Fibroblast of lung (primary cell): Measurements from ENCODE around the gene MAEL. TPM values are rescaled to one million over a fixed set of nuclear protein-coding genes. Genes with fewer than 3 reads are reported as not detected.

Source experiments
- DNase-seq, 2 donors: peaks; one replicate each; pipeline versions ENCODE4 v3.0.0 to v3.0.0-alpha.2; 2010; ENCODE audit warnings: low read depth in 2 of 2
- H2AFZ ChIP-seq: 2 replicates; pipeline ENCODE4 v1.5.1; 2012; ENCODE audit warnings: low read length, control low read depth, inconsistent platforms
- H3K27ac ChIP-seq: 2 replicates; pipeline ENCODE4 v1.5.1; 2011; ENCODE audit warnings: low read length, control low read depth; ENCODE audit not compliant: insufficient read depth
- H3K27me3 ChIP-seq: 2 replicates; pipeline ENCODE4 v1.5.1; 2011; ENCODE audit warnings: mild to moderate bottlenecking, low read length; ENCODE audit not compliant: control insufficient read depth, insufficient read depth
- H3K36me3 ChIP-seq: 2 replicates; pipeline ENCODE4 v1.5.1; 2011; ENCODE audit warnings: low read length; ENCODE audit not compliant: control insufficient read depth, insufficient read depth
- H3K4me1 ChIP-seq: 2 replicates; pipeline ENCODE4 v1.5.1; 2011; ENCODE audit warnings: low read length; ENCODE audit not compliant: control insufficient read depth, insufficient read depth; ENCODE audit errors: extremely low read depth
- H3K4me2 ChIP-seq: 2 replicates; pipeline ENCODE4 v1.5.1; 2011; ENCODE audit warnings: low read length, control low read depth; ENCODE audit not compliant: insufficient read depth; ENCODE audit errors: extremely low read depth
- H3K4me3 ChIP-seq, 4 experiments: fragments of 200-600 bp in 1 of 4; sonication (generic) in 1 of 4; replicated peaks in 1 of 4; 2 replicates each; pipeline ENCODE4 v1.5.1; 2011 to 2016; ENCODE audit warnings: low read length in 4 of 4, low read depth in 3 of 4, mild to moderate bottlenecking in 3 of 4, control low read depth in 2 of 4, inconsistent platforms in 1 of 4, mixed read lengths in 1 of 4; ENCODE audit not compliant: insufficient read depth in 1 of 4; ENCODE audit errors: control extremely low read depth in 1 of 4
- H3K79me2 ChIP-seq: 2 replicates; pipeline ENCODE4 v1.5.1; 2012; ENCODE audit warnings: mild to moderate bottlenecking, low read length, inconsistent platforms; ENCODE audit not compliant: control insufficient read depth, insufficient read depth
- H3K9ac ChIP-seq: 2 replicates; pipeline ENCODE4 v1.5.1; 2011; ENCODE audit warnings: mild to moderate bottlenecking, low read length, control low read depth; ENCODE audit not compliant: insufficient read depth
- H3K9me3 ChIP-seq: 2 replicates; pipeline ENCODE4 v1.5.1; 2012; ENCODE audit warnings: low read depth, low read length; ENCODE audit not compliant: control insufficient read depth, insufficient read depth
- H4K20me1 ChIP-seq: 2 replicates; pipeline ENCODE4 v1.5.1; 2011; ENCODE audit warnings: low read length; ENCODE audit not compliant: control insufficient read depth, insufficient read depth; ENCODE audit errors: extremely low read depth
- CTCF ChIP-seq, 2 donors: IDR thresholded peaks in 1 of 2; conservative IDR thresholded peaks in 1 of 2; 1 replicate in 1 of 2; 2 replicates in 1 of 2; pipeline ENCODE4 v1.5.1; 2011 to 2012; ENCODE audit warnings: low read length in 2 of 2, control low read depth in 1 of 2, inconsistent platforms in 1 of 2, low read depth in 1 of 2, mild to moderate bottlenecking in 1 of 2
- EZH2 ChIP-seq: IDR thresholded peaks from 2 replicates; pipeline ENCODE4 v1.5.1; 2012; ENCODE audit warnings: low read length, control low read depth, mild to moderate bottlenecking; ENCODE audit errors: missing control alignments
- polyA plus RNA-seq, 2 donors: library from polyadenylated mRNA; depleted of rRNA in 1 of 2; stranded (reverse) in 1 of 2; unstranded in 1 of 2; fragments of >200 nt; gene quantifications; 2 replicates each; pipeline ENCODE4 v1.2.1, GENCODE V29; 2011 to 2012; ENCODE audit warnings: missing spikeins in 1 of 2
- total RNA-seq: library from RNA; depleted of rRNA; stranded (reverse); fragments of >200 nt; gene quantifications from 2 replicates; pipeline ENCODE4 v1.2.1, GENCODE V29; 2014

The MAEL gene
- total and polyA plus RNA-seq, 2 donors (not counting 1 experiment from before 2014, with no cell fraction given): not detected

- H3K4me1 ChIP-seq: no peaks in the 10 kb centered on the region
Measured at GRCh38 chr1:167003711-167004110, 14.6 kb downstream of the MAEL start.

GRCh38 chr1:167011560-167012191, 22.6 kb downstream of the MAEL start:
- TF ChIP-seq EZH2 (no peak), CTCF (conservative IDR thresholded peaks at IDR 0.05 in 1 of 2, IDR thresholded peaks at IDR 0.05 in 1 of 2; ENCODE audit: low read depth in 1 of 2, low read length in 2 of 2) (no peak)
- Histone ChIP-seq H3K4me1 (no peaks in the 10 kb centered on the region), H3K79me2 (no peaks in the 10 kb centered on the region), H3K9me3 (no peaks in the 10 kb centered on the region), H3K4me3 (no peak overlapping the region), H3K4me2 (no peak overlapping the region), H3K27ac (no peak overlapping the region), H3K9ac (no peak overlapping the region), H2AFZ (no peak overlapping the region), H3K27me3 (no peaks in the 10 kb centered on the region), H4K20me1 (no peaks in the 10 kb centered on the region), H3K36me3 (no peaks in the 10 kb centered on the region)
- no peak for DNase-seq

More at GRCh38 chr1:167003711-167004110, 14.6 kb downstream of the MAEL start:
- no peaks in the 10 kb centered on the region for H3K36me3 ChIP-seq
- no peak overlapping the region for H2AFZ ChIP-seq
- no peaks in the 10 kb centered on the region for H3K27me3 ChIP-seq
- TF ChIP-seq CTCF (conservative IDR thresholded peaks at IDR 0.05 in 1 of 2, IDR thresholded peaks at IDR 0.05 in 1 of 2; ENCODE audit: low read depth in 1 of 2, low read length in 2 of 2) (no peak), EZH2 (no peak)
- H3K79me2 ChIP-seq: no peaks in the 10 kb centered on the region
- H3K9ac ChIP-seq: no peak overlapping the region
- no peaks in the 10 kb centered on the region for H4K20me1 ChIP-seq
- H3K4me2 ChIP-seq: no peak overlapping the region
- no peak for DNase-seq
- no peak overlapping the region for H3K4me3 ChIP-seq
- no peak overlapping the region for H3K27ac ChIP-seq
- H3K9me3 ChIP-seq: no peaks in the 10 kb centered on the region

GRCh38 chr1:167012570-167012969, 23.5 kb downstream of the MAEL start:
- H3K27ac ChIP-seq: no peak overlapping the region
- H3K9ac ChIP-seq: no peak overlapping the region
- H4K20me1 ChIP-seq: no peaks in the 10 kb centered on the region
- no peaks in the 10 kb centered on the region for H3K36me3 ChIP-seq
- H3K4me3 ChIP-seq: no peak overlapping the region
- no peaks in the 10 kb centered on the region for H3K9me3 ChIP-seq
- H3K4me1 ChIP-seq: no peaks in the 10 kb centered on the region
- TF ChIP-seq CTCF (conservative IDR thresholded peaks at IDR 0.05 in 1 of 2, IDR thresholded peaks at IDR 0.05 in 1 of 2; ENCODE audit: low read depth in 1 of 2, low read length in 2 of 2) (no peak), EZH2 (no peak)
- no peak overlapping the region for H2AFZ ChIP-seq
- DNase-seq: no peak
- H3K27me3 ChIP-seq: no peaks in the 10 kb centered on the region
- no peak overlapping the region for H3K4me2 ChIP-seq
- no peaks in the 10 kb centered on the region for H3K79me2 ChIP-seq
